OCI-LY1 (cell line): ENCODE data around the gene JMJD1C.

Experiments used
- H2AFZ ChIP-seq: fragments of 200-600 bp; sonication (generic), shearing (Covaris generic); 2 replicates; pipeline ENCODE4 v1.6.0; 2014; ENCODE audit warnings: antibody characterized with exemption, mild to moderate bottlenecking, low read length
- H3F3A ChIP-seq: fragments of 200-600 bp; sonication (generic), shearing (Covaris generic); 2 replicates; pipeline ENCODE4 v1.6.0; 2014; ENCODE audit warnings: mild to moderate bottlenecking, antibody characterized with exemption, low read length, moderate library complexity; ENCODE audit not compliant: insufficient read depth
- H3K27ac ChIP-seq: fragments of 200-600 bp; sonication (generic); 2 replicates; pipeline ENCODE4 v1.5.1; 2014; ENCODE audit warnings: low read length, mixed run types, mild to moderate bottlenecking, low read depth; ENCODE audit not compliant: poor library complexity, severe bottlenecking
- H3K27me3 ChIP-seq: fragments of 200-600 bp; sonication (generic); 2 replicates; pipeline ENCODE4 v1.6.0; 2014; ENCODE audit warnings: antibody characterized with exemption, mild to moderate bottlenecking, low read length, moderate library complexity; ENCODE audit not compliant: insufficient read depth
- H3K36me3 ChIP-seq: fragments of 200-600 bp; sonication (generic); 2 replicates; pipeline ENCODE4 v1.6.1; 2014; ENCODE audit warnings: mild to moderate bottlenecking, antibody characterized with exemption, low read length, moderate library complexity, mixed read lengths; ENCODE audit not compliant: insufficient read depth
- H3K4me1 ChIP-seq: fragments of 200-600 bp; sonication (generic); 2 replicates; pipeline ENCODE4 v1.5.1; 2014; ENCODE audit warnings: mild to moderate bottlenecking, low read length, moderate library complexity; ENCODE audit not compliant: insufficient read depth, severe bottlenecking
- H3K4me2 ChIP-seq: fragments of 200-600 bp; sonication (generic), shearing (Covaris generic); 2 replicates; pipeline ENCODE4 v1.6.1; 2014; ENCODE audit warnings: low read length
- H3K4me3 ChIP-seq: fragments of 200-600 bp; sonication (generic); 2 replicates; pipeline ENCODE4 v1.5.1; 2014; ENCODE audit warnings: low read length, low read depth, mild to moderate bottlenecking, mixed read lengths; ENCODE audit not compliant: poor library complexity, severe bottlenecking
- H3K79me2 ChIP-seq: fragments of 200-600 bp; shearing (Covaris generic); 2 replicates; pipeline ENCODE4 v1.6.1; 2016; ENCODE audit warnings: mixed run types, low read length, mixed read lengths; ENCODE audit not compliant: insufficient read depth
- H3K9ac ChIP-seq: fragments of 200-600 bp; sonication (generic), shearing (Covaris generic); 2 replicates; pipeline ENCODE4 v1.6.1; 2014; ENCODE audit warnings: mild to moderate bottlenecking, low read length, mixed read lengths
- H3K9me2 ChIP-seq: fragments of 200-600 bp; sonication (generic), shearing (Covaris generic); 2 replicates; pipeline ENCODE4 v1.6.1; 2014; ENCODE audit warnings: low read depth, mild to moderate bottlenecking, low read length, mixed read lengths
- H3K9me3 ChIP-seq: fragments of 200-600 bp; shearing (Covaris generic); 2 replicates; pipeline ENCODE4 v1.6.1; 2014; ENCODE audit warnings: low read length, mixed read lengths
- H4K20me1 ChIP-seq: fragments of 200-600 bp; sonication (generic), shearing (Covaris generic); 2 replicates; pipeline ENCODE4 v1.6.0; 2016; ENCODE audit warnings: mild to moderate bottlenecking, low read length; ENCODE audit not compliant: insufficient read depth
- CTCF ChIP-seq: fragments of 200-600 bp; sonication (generic), shearing (Covaris generic); IDR thresholded peaks from 2 replicates; pipeline ENCODE4 v1.5.1; 2017; ENCODE audit warnings: mild to moderate bottlenecking, antibody characterized with exemption, low read length, moderate library complexity, mixed read lengths
- EZH2 ChIP-seq: fragments of 200-600 bp; sonication (generic), shearing (Covaris generic); IDR thresholded peaks from 2 replicates; pipeline ENCODE4 v1.8.0; 2017; ENCODE audit warnings: borderline replicate concordance, mixed run types, mild to moderate bottlenecking, antibody characterized with exemption, low read length, moderate library complexity, mixed read lengths

JMJD1C gene

DNA sequence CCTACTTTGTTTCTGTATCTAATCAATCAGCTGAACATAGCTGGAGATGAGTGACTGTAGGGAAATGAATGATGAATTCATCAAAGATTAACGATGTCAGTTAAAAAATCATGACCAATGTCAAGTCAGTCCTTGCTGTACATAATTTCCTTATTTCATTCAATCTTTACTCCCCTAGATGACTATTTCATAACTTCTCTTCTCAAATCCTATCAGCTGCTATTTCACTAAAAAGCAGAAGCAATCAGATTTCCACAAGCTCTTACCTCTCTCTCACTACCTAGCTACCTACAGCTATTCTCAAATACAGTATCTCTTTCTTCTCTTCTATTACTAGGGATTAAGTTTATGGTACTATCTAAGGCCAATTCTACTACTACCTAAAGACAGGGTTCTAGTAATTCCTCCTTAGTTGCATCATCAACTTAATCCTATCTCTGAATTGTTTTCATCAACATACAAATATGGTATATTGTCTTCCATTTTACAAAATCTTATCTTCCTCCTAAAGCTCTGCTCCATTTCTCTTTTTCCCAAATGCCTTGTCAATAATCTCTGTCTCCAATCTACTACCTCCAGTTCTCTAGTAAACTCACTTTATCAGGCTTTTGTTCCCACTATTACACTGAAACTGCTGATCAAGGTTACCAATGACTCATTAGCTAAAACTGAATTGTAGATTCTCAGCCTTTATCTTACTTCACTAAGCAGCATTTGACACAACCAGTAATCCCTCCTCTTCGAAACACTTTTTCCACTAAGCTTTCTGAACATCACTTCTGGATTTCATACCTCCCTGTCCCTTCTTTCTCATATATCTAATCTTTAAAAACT, 28.4 kb downstream of the JMJD1C start:
- Histone ChIP-seq H3K4me3 (no peak overlapping the region), H4K20me1 (no peaks in the 10 kb centered on the region), H3K36me3 (no peaks in the 10 kb centered on the region), H3K9me3 (no peaks in the 10 kb centered on the region), H3K9me2 (no peaks in the 10 kb centered on the region), H3K9ac (no peak overlapping the region), H3K79me2 (peaks cover 65% of the 10 kb centered on the region), H3K27ac (no peak overlapping the region), H3K4me2 (no peak overlapping the region), H3K27me3 (no peaks in the 10 kb centered on the region), H3K4me1 (peaks cover 10% of the 10 kb centered on the region), H3F3A (no peaks in the 10 kb centered on the region), H2AFZ (no peak overlapping the region)
- TF ChIP-seq EZH2 (no peak), CTCF (no peak)

DNA sequence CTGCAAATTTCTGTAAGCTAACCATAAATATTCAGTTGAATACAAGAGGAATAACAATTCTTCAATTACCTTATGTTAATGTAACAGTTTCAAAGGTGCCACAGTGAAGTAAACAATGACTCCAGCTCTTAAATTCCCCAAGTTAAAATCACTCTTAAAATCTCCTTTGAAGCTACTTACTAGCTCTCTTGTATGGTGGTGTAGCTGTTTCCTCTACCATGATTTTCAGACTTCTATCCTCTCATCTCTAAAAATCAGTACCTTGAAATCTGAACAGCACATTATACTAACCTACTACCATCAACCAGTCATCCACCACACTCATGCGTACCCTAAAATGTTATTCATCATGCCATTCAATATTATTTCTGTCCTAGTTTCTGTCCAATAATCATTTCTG, 29.6 kb downstream of the JMJD1C start:
- Histone ChIP-seq H4K20me1 (no peaks in the 10 kb centered on the region), H3K4me1 (peaks cover 10% of the 10 kb centered on the region), H3K9me2 (no peaks in the 10 kb centered on the region), H3K27ac (no peak overlapping the region), H3K27me3 (no peaks in the 10 kb centered on the region), H3F3A (no peaks in the 10 kb centered on the region), H3K79me2 (peaks cover 73% of the 10 kb centered on the region), H2AFZ (no peak overlapping the region), H3K4me3 (no peak overlapping the region), H3K4me2 (no peak overlapping the region), H3K9me3 (no peaks in the 10 kb centered on the region), H3K36me3 (no peaks in the 10 kb centered on the region; the same call in 1 of the 2 replicates), H3K9ac (no peak overlapping the region)
- no peak for TF ChIP-seq EZH2
- TF ChIP-seq CTCF = no peak

GRCh38 chr10:63434866-63435854, 30.6 kb downstream of the JMJD1C start:
- H3K9me2 ChIP-seq = no peaks in the 10 kb centered on the region
- TF ChIP-seq CTCF (no peak), EZH2 (no peak)
- no peak overlapping the region for H3K27ac ChIP-seq
- H2AFZ ChIP-seq = no peak overlapping the region
- H3K4me2 ChIP-seq = no peak overlapping the region
- H3K27me3 ChIP-seq = no peaks in the 10 kb centered on the region
- no peak overlapping the region for H3K9ac ChIP-seq
- H3K4me3 ChIP-seq = no peak overlapping the region
- no peaks in the 10 kb centered on the region for H3K9me3 ChIP-seq
- peaks cover 10% of the 10 kb centered on the region for H3K4me1 ChIP-seq
- H3F3A ChIP-seq = no peaks in the 10 kb centered on the region; the same call in 1 of the 2 replicates
- H3K79me2 ChIP-seq = peaks cover 74% of the 10 kb centered on the region
- H3K36me3 ChIP-seq = no peaks in the 10 kb centered on the region; the same call in 1 of the 2 replicates
- H4K20me1 ChIP-seq = no peaks in the 10 kb centered on the region
